Fibroblast of pulmonary artery (primary cell): ENCODE measurements around the gene FTCDNL1.

Source experiments
- DNase-seq: peaks from one replicate; pipeline ENCODE4 v3.0.0-alpha.2; 2010; ENCODE audit warnings: low read depth
- H3K4me3 ChIP-seq: replicated peaks from 2 replicates; pipeline ENCODE4 v1.5.1; 2011; ENCODE audit warnings: low read depth, mild to moderate bottlenecking, control low read depth, low read length, moderate library complexity
- CTCF ChIP-seq: IDR thresholded peaks from 2 replicates; pipeline ENCODE4 v1.5.1; 2011; ENCODE audit warnings: mild to moderate bottlenecking, control low read depth, low read length, inconsistent platforms; ENCODE audit errors: missing control alignments

FTCDNL1 gene

GRCh38 chr2:199874209-199874608, 23.2 kb upstream of the FTCDNL1 start:
- TF ChIP-seq CTCF, result no peak
- H3K4me3 ChIP-seq, result no peak overlapping the region
- DNase-seq, result no peak

GRCh38 chr2:199870581-199870980, 19.6 kb upstream of the FTCDNL1 start:
- no peak for TF ChIP-seq CTCF
- no peak overlapping the region for H3K4me3 ChIP-seq
- no peak for DNase-seq

- DNase-seq, result no peak
- no peak overlapping the region for H3K4me3 ChIP-seq
- TF ChIP-seq CTCF, result no peak
Measured at GRCh38 chr2:199869653-199870052, 18.7 kb upstream of the FTCDNL1 start.

- no peak for DNase-seq
- no peak for TF ChIP-seq CTCF
- no peak overlapping the region for H3K4me3 ChIP-seq
Measured at GRCh38 chr2:199869227-199869541, 18.2 kb upstream of the FTCDNL1 start.

- TF ChIP-seq CTCF, result no peak
- DNase-seq, result no peak
- no peak overlapping the region for H3K4me3 ChIP-seq
Measured at GRCh38 chr2:199868431-199869226, 17.6 kb upstream of the FTCDNL1 start.

GRCh38 chr2:199865905-199866304, 14.9 kb upstream of the FTCDNL1 start:
- no peak for TF ChIP-seq CTCF
- no peak overlapping the region for H3K4me3 ChIP-seq
- DNase-seq, result no peak

GRCh38 chr2:199862788-199863187, 11.8 kb upstream of the FTCDNL1 start:
- no peak for DNase-seq
- no peak overlapping the region for H3K4me3 ChIP-seq
- TF ChIP-seq CTCF, result no peak
